GM08714 (cell line): Measurements from ENCODE around the gene KRTAP4-6.
"Not testable (repeated sequence)": the region's sequence is repeated elsewhere in the genome, so short reads cannot be mapped to it uniquely, and the experiment has no call there.

Source experiments
- H3K4me3 ChIP-seq: fragments of 200-500 bp; sonication (Bioruptor generic); 2 replicates; pipeline ENCODE4 v1.5.1; 2014; ENCODE audit warnings: mild to moderate bottlenecking, low read length, inconsistent platforms
- ZNF274 ChIP-seq: IDR thresholded peaks from 2 replicates; pipeline ENCODE4 v1.6.1; 2012; ENCODE audit warnings: mild to moderate bottlenecking, low read depth, low read length

Gene KRTAP4-6

GRCh38 chr17:41103896-41104295 lies 36.4 kb downstream of the KRTAP4-6 start:
- no peak for TF ChIP-seq ZNF274

GRCh38 chr17:41101586-41102259 lies 38.6 kb downstream of the KRTAP4-6 start, which contains the start of gene KRTAP4-16:
Gene KRTAP4-16, minus strand, starts transcription at chr17:41102209. Its CDS starts 0 bp downstream, at chr17:41102209.
- TF ChIP-seq ZNF274: no peak
- no peak within 1 kb of the TSS for H3K4me3 ChIP-seq

More at GRCh38 chr17:41103896-41104295, 36.4 kb downstream of the KRTAP4-6 start:
- H3K4me3 ChIP-seq: no peak overlapping the region

GRCh38 chr17:41099682-41100480 lies 40.5 kb downstream of the KRTAP4-6 start:
- H3K4me3 ChIP-seq: not testable (repeated sequence)

- TF ChIP-seq ZNF274: no peak
- no peak overlapping the region for H3K4me3 ChIP-seq
These were observed 41.9 kb downstream of the KRTAP4-6 start for GRCh38 chr17:41098481-41098880.

GRCh38 chr17:41098042-41098441 lies 42.3 kb downstream of the KRTAP4-6 start, which contains the start of gene KRTAP4-8:
Gene KRTAP4-8, minus strand, starts transcription at chr17:41098142. Its CDS starts 58 bp downstream, at chr17:41098084.
- no peak for TF ChIP-seq ZNF274
- no peak within 1 kb of the TSS for H3K4me3 ChIP-seq

GRCh38 chr17:41096055-41096454 lies 44.3 kb downstream of the KRTAP4-6 start:
- no peak for TF ChIP-seq ZNF274
- no peak overlapping the region for H3K4me3 ChIP-seq
